ENCODE data around the gene SAG.

SAG gene

GRCh38 chr2:233380995-233381637, 73.5 kb downstream of the SAG start:
- Histone ChIP-seq H3K18ac (ENCODE audit: low read depth in 1 of 2, low read length in 2 of 2) (no peak overlapping the region), H3K79me1 (replicated peaks; ENCODE audit: low read length, poor library complexity, severe bottlenecking) (peaks cover 28% of the 10 kb centered on the region), H3K27ac (ENCODE audit: low read length, poor library complexity, severe bottlenecking) (no peak overlapping the region), H3K4me3 (ENCODE audit: insufficient read depth in 1 of 2, low read depth in 1 of 2, low read length in 2 of 2) (no peak overlapping the region), H2AFZ (ENCODE audit: low read depth, low read length) (no peak overlapping the region), H2BK12ac (ENCODE audit: low read length in 2 of 2) (no peak overlapping the region), H2BK120ac (ENCODE audit: low read depth, low read length) (no peak overlapping the region), H3K27me3 (ENCODE audit: control insufficient read depth in 1 of 2, insufficient read depth in 1 of 2, low read length in 2 of 2) (no peaks in the 10 kb centered on the region), H3K36me3 (ENCODE audit: control insufficient read depth in 1 of 2, insufficient read depth in 2 of 2, low read depth in 1 of 2, low read length in 2 of 2) (no peaks in the 10 kb centered on the region), H3K14ac (ENCODE audit: low read length in 2 of 2) (no peak overlapping the region), H2BK15ac (ENCODE audit: low read depth, poor library complexity, severe bottlenecking) (no peak overlapping the region), H3K4me2 (ENCODE audit: low read length, poor library complexity, severe bottlenecking) (no peak overlapping the region), H2AK5ac (ENCODE audit: low read length, severe bottlenecking) (no peak overlapping the region), H3K23ac (ENCODE audit: low read length in 2 of 2) (no peak overlapping the region), H4K8ac (ENCODE audit: low read length) (no peak overlapping the region), H4K91ac (ENCODE audit: low read length) (no peak overlapping the region), H2BK5ac (ENCODE audit: low read depth, low read length, poor library complexity, severe bottlenecking) (no peak overlapping the region), H3K9me3 (ENCODE audit: control insufficient read depth, low read length) (no peaks in the 10 kb centered on the region), H3K4ac (ENCODE audit: low read depth in 1 of 2, low read length in 2 of 2) (no peak overlapping the region), H3K4me1 (ENCODE audit: control insufficient read depth, insufficient read depth, low read depth, low read length) (peaks cover 4% of the 10 kb centered on the region), H3K9ac (ENCODE audit: low read length) (no peak overlapping the region)
- DNase-seq: no peak
- WGBS: 93% methylated on average over 11 of the region's 11 CpGs

GRCh38 chr2:233381638-233381995, 74.0 kb downstream of the SAG start:
- H3K4me2 ChIP-seq (ENCODE audit: low read length, poor library complexity, severe bottlenecking): no peak overlapping the region
- DNase-seq: peak; percentile 18
- WGBS: 79% methylated on average over 4 of the region's 4 CpGs
- H3K23ac ChIP-seq (ENCODE audit: low read length in 2 of 2): no peak overlapping the region
- no peak overlapping the region for H3K14ac ChIP-seq (ENCODE audit: low read length in 2 of 2)
- no peak overlapping the region for H2AFZ ChIP-seq (ENCODE audit: low read depth, low read length)
- no peak overlapping the region for H4K91ac ChIP-seq (ENCODE audit: low read length)
- no peak overlapping the region for H2BK12ac ChIP-seq (ENCODE audit: low read length in 2 of 2)
- H2AK5ac ChIP-seq (ENCODE audit: low read length, severe bottlenecking): no peak overlapping the region
- no peaks in the 10 kb centered on the region for H3K9me3 ChIP-seq (ENCODE audit: control insufficient read depth, low read length)
- no peak overlapping the region for H3K4ac ChIP-seq (ENCODE audit: low read depth in 1 of 2, low read length in 2 of 2)
- no peaks in the 10 kb centered on the region for H3K36me3 ChIP-seq (ENCODE audit: control insufficient read depth in 1 of 2, insufficient read depth in 2 of 2, low read depth in 1 of 2, low read length in 2 of 2)
- no peak overlapping the region for H3K4me3 ChIP-seq (ENCODE audit: insufficient read depth in 1 of 2, low read depth in 1 of 2, low read length in 2 of 2)
- no peak overlapping the region for H2BK120ac ChIP-seq (ENCODE audit: low read depth, low read length)
- H3K27me3 ChIP-seq (ENCODE audit: control insufficient read depth in 1 of 2, insufficient read depth in 1 of 2, low read length in 2 of 2): no peaks in the 10 kb centered on the region
- no peak overlapping the region for H3K18ac ChIP-seq (ENCODE audit: low read depth in 1 of 2, low read length in 2 of 2)
- H2BK15ac ChIP-seq (ENCODE audit: low read depth, poor library complexity, severe bottlenecking): no peak overlapping the region
- H4K8ac ChIP-seq (ENCODE audit: low read length): no peak overlapping the region
- H3K27ac ChIP-seq (ENCODE audit: low read length, poor library complexity, severe bottlenecking): no peak overlapping the region
- H3K9ac ChIP-seq (ENCODE audit: low read length): no peak overlapping the region
- peaks cover 7% of the 10 kb centered on the region for H3K4me1 ChIP-seq (ENCODE audit: control insufficient read depth, insufficient read depth, low read depth, low read length)
- peaks cover 28% of the 10 kb centered on the region for H3K79me1 ChIP-seq (replicated peaks; ENCODE audit: low read length, poor library complexity, severe bottlenecking)
- no peak overlapping the region for H2BK5ac ChIP-seq (ENCODE audit: low read depth, low read length, poor library complexity, severe bottlenecking)

- Histone ChIP-seq H3K4ac (ENCODE audit: low read depth in 1 of 2, low read length in 2 of 2) (no peak overlapping the region), H4K8ac (ENCODE audit: low read length) (no peak overlapping the region), H2AK5ac (ENCODE audit: low read length, severe bottlenecking) (no peak overlapping the region), H3K4me3 (ENCODE audit: insufficient read depth in 1 of 2, low read depth in 1 of 2, low read length in 2 of 2) (no peak overlapping the region), H3K79me1 (replicated peaks; ENCODE audit: low read length, poor library complexity, severe bottlenecking) (peaks cover 34% of the 10 kb centered on the region), H3K23ac (ENCODE audit: low read length in 2 of 2) (no peak overlapping the region), H2BK5ac (ENCODE audit: low read depth, low read length, poor library complexity, severe bottlenecking) (no peak overlapping the region), H4K91ac (ENCODE audit: low read length) (no peak overlapping the region), H3K14ac (ENCODE audit: low read length in 2 of 2) (no peak overlapping the region), H2BK15ac (ENCODE audit: low read depth, poor library complexity, severe bottlenecking) (no peak overlapping the region), H3K27me3 (ENCODE audit: control insufficient read depth in 1 of 2, insufficient read depth in 1 of 2, low read length in 2 of 2) (no peaks in the 10 kb centered on the region), H3K18ac (ENCODE audit: low read depth in 1 of 2, low read length in 2 of 2) (no peak overlapping the region), H3K27ac (ENCODE audit: low read length, poor library complexity, severe bottlenecking) (no peak overlapping the region), H2BK120ac (ENCODE audit: low read depth, low read length) (no peak overlapping the region), H3K36me3 (ENCODE audit: control insufficient read depth in 1 of 2, insufficient read depth in 2 of 2, low read depth in 1 of 2, low read length in 2 of 2) (no peaks in the 10 kb centered on the region), H3K9ac (ENCODE audit: low read length) (no peak overlapping the region), H3K4me1 (ENCODE audit: control insufficient read depth, insufficient read depth, low read depth, low read length) (peaks cover 21% of the 10 kb centered on the region), H2BK12ac (ENCODE audit: low read length in 2 of 2) (no peak overlapping the region), H3K9me3 (ENCODE audit: control insufficient read depth, low read length) (no peaks in the 10 kb centered on the region), H3K4me2 (ENCODE audit: low read length, poor library complexity, severe bottlenecking) (no peak overlapping the region), H2AFZ (ENCODE audit: low read depth, low read length) (no peak overlapping the region)
- 90% methylated on average over 10 of the region's 10 CpGs for WGBS
- DNase-seq: no peak
Measured at GRCh38 chr2:233384015-233384414, 76.4 kb downstream of the SAG start.

GRCh38 chr2:233384811-233385488, 77.3 kb downstream of the SAG start:
- H3K4ac ChIP-seq (ENCODE audit: low read depth in 1 of 2, low read length in 2 of 2): no peak overlapping the region
- no peak overlapping the region for H2AK5ac ChIP-seq (ENCODE audit: low read length, severe bottlenecking)
- H3K9me3 ChIP-seq (ENCODE audit: control insufficient read depth, low read length): no peaks in the 10 kb centered on the region
- no peak overlapping the region for H4K8ac ChIP-seq (ENCODE audit: low read length)
- H3K4me2 ChIP-seq (ENCODE audit: low read length, poor library complexity, severe bottlenecking): no peak overlapping the region
- WGBS: 94% methylated on average over 12 of the region's 12 CpGs
- no peaks in the 10 kb centered on the region for H3K27me3 ChIP-seq (ENCODE audit: control insufficient read depth in 1 of 2, insufficient read depth in 1 of 2, low read length in 2 of 2)
- no peak overlapping the region for H2BK15ac ChIP-seq (ENCODE audit: low read depth, poor library complexity, severe bottlenecking)
- no peak overlapping the region for H2BK12ac ChIP-seq (ENCODE audit: low read length in 2 of 2)
- H3K4me1 ChIP-seq (ENCODE audit: control insufficient read depth, insufficient read depth, low read depth, low read length): peaks cover 19% of the 10 kb centered on the region
- H2AFZ ChIP-seq (ENCODE audit: low read depth, low read length): no peak overlapping the region
- no peaks in the 10 kb centered on the region for H3K36me3 ChIP-seq (ENCODE audit: control insufficient read depth in 1 of 2, insufficient read depth in 2 of 2, low read depth in 1 of 2, low read length in 2 of 2)
- H4K91ac ChIP-seq (ENCODE audit: low read length): no peak overlapping the region
- DNase-seq: no peak
- H3K27ac ChIP-seq (ENCODE audit: low read length, poor library complexity, severe bottlenecking): no peak overlapping the region
- H3K9ac ChIP-seq (ENCODE audit: low read length): no peak overlapping the region
- H3K4me3 ChIP-seq (ENCODE audit: insufficient read depth in 1 of 2, low read depth in 1 of 2, low read length in 2 of 2): no peak overlapping the region
- no peak overlapping the region for H3K18ac ChIP-seq (ENCODE audit: low read depth in 1 of 2, low read length in 2 of 2)
- H2BK120ac ChIP-seq (ENCODE audit: low read depth, low read length): no peak overlapping the region
- no peak overlapping the region for H3K23ac ChIP-seq (ENCODE audit: low read length in 2 of 2)
- H3K79me1 ChIP-seq (replicated peaks; ENCODE audit: low read length, poor library complexity, severe bottlenecking): peaks cover 40% of the 10 kb centered on the region
- H2BK5ac ChIP-seq (ENCODE audit: low read depth, low read length, poor library complexity, severe bottlenecking): no peak overlapping the region
- no peak overlapping the region for H3K14ac ChIP-seq (ENCODE audit: low read length in 2 of 2)

All from mesenchymal stem cell (in vitro differentiated cells and primary cell).